ENCODE results near the gene FGB.

Gene FGB

DNA sequence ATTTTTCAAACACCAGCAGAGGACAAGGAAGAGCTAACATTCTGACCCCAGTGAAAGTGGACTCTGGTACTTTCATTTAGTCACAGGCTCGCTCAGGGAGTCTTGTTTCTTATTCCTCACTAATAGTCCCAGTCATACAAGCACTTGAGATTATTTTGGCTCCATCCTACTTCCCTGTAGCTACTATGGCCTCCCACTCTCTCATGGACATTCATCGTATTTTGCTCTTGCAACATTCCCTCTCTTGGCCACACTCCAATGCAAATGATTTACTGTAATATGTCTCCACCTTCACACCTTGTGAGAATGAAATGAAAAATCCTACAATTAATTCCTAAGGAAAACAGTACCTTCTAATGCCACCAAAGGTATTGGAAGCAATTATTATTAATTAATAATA, 33.9 kb upstream of the FGB start:
- TF ChIP-seq, protein P1, sequence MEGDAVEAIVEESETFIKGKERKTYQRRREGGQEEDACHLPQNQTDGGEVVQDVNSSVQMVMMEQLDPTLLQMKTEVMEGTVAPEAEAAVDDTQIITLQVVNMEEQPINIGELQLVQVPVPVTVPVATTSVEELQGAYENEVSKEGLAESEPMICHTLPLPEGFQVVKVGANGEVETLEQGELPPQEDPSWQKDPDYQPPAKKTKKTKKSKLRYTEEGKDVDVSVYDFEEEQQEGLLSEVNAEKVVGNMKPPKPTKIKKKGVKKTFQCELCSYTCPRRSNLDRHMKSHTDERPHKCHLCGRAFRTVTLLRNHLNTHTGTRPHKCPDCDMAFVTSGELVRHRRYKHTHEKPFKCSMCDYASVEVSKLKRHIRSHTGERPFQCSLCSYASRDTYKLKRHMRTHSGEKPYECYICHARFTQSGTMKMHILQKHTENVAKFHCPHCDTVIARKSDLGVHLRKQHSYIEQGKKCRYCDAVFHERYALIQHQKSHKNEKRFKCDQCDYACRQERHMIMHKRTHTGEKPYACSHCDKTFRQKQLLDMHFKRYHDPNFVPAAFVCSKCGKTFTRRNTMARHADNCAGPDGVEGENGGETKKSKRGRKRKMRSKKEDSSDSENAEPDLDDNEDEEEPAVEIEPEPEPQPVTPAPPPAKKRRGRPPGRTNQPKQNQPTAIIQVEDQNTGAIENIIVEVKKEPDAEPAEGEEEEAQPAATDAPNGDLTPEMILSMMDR (IDR thresholded peaks at IDR 0.05; ENCODE audit: insufficient read depth, low read depth, low read length, missing control alignments) = no peak
- no peak overlapping the region for H3K4me3 ChIP-seq (ENCODE audit: low read length)
- DNase-seq (ENCODE audit: low read depth) = peak; percentile 94

DNA sequence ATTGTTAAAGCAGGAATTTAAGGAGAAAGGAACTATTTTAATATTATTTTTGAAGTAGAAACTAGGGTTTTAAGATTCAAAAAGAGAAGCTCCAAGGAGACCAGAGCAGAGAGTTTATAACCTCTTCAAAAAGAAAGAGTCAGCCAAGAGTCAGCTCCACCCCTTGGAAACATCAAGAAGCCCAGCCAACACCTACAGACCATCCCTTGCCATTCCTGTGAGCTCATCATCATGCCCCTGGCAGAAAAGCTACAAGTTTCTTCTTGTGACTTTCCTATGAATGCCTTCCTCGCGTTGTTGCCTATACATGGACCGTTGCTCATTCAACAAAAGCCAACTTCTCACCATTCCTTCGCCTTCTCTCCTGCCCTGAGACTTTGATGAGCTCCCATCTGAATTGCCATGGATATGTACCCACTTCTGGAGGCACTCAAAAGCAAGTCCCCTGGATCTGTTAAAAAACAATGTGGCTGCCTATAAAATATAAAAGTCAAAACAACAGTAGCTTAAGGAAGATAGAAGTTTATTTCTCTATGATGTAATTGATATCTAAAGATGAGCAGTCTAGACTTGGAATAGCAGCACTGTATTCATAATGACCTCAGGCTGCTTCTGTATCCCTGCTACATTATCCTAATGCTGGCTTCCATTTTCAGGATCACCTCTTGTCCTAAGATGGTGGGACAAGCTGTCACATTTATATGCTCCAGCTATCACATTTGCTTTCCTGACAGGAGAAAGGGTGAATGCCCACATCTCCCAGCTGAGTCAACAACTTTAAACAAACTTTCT, 32.9 kb upstream of the FGB start:
- DNase-seq (ENCODE audit: low read depth) = peak; percentile 98
- TF ChIP-seq, protein P1 (IDR thresholded peaks at IDR 0.05; ENCODE audit: insufficient read depth, low read depth, low read length, missing control alignments) = no peak
- no peak overlapping the region for H3K4me3 ChIP-seq (ENCODE audit: low read length)

DNA sequence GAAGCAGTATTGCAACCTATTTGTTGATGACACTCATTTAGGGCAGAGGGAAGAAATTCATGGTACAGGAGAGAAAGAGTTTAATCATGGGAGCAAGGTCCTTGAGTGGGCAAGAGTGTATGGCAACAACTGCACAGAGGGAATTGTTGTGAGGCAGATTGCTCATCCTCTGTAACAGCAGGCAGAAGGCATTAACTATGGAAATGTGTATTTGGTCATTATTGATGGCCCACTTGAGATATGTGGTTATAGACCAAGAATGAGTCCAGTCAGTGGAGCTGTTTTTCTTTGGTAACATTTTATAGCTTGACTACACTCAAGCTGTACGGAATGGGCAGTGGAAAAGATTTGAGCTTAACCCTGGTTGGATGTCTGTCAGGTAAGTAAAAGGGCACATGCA, 28.5 kb upstream of the FGB start:
- TF ChIP-seq, protein P1 (IDR thresholded peaks at IDR 0.05; ENCODE audit: insufficient read depth, low read depth, low read length, missing control alignments) = no peak
- DNase-seq (ENCODE audit: low read depth) = no peak
- no peak overlapping the region for H3K4me3 ChIP-seq (ENCODE audit: low read length)

DNA sequence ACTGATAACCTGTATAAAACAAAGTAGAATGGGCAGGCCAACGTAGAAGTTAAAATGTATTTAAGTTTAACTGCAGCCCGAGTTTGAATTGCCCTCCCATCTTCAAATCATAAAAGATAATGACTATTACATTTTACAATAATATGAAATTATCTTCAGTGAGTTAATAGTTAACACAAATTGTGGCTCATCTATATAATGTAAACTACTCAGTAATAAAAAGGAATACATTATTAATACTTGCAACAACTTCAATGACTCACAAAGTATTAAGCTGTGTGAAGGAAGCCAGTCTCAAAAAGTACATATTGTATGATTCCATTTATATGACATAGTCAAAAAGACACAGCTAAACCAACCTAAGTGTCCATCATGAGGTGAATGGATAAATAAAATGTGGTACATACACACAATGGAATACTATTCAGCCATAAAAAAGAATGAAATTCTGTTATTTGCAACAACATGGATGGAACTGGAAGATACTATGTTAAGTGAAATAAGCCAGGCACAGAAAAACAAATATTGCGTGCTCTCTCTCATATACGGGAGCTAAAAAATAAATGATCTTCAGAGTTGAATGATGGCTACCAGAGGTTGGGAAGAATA, 20.4 kb upstream of the FGB start:
- no peak for DNase-seq (ENCODE audit: low read depth)
- TF ChIP-seq, protein P1 (IDR thresholded peaks at IDR 0.05; ENCODE audit: insufficient read depth, low read depth, low read length, missing control alignments) = no peak
- H3K4me3 ChIP-seq (ENCODE audit: low read length) = no peak overlapping the region

DNA sequence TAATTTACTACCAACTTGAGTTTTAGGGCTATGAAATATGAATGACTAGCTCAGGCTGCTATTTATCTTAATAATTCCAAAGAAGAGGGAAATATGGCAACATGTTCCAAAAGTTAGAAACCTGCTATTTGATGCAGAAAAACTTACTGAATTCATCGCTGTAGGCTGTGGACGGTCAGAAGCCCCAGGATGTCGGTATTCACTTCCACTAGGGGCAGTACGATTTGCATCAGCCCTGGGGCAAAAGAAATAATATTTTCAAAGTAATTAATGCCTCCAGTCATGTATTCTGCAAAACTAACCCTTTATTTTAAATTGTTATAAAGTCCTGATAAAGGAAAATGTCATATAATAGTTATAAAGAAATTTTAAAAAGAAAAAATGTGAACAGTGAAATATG, 17.1 kb upstream of the FGB start:
- no peak overlapping the region for H3K4me3 ChIP-seq (ENCODE audit: low read length)
- TF ChIP-seq, protein P1 (IDR thresholded peaks at IDR 0.05; ENCODE audit: insufficient read depth, low read depth, low read length, missing control alignments) = no peak

DNA sequence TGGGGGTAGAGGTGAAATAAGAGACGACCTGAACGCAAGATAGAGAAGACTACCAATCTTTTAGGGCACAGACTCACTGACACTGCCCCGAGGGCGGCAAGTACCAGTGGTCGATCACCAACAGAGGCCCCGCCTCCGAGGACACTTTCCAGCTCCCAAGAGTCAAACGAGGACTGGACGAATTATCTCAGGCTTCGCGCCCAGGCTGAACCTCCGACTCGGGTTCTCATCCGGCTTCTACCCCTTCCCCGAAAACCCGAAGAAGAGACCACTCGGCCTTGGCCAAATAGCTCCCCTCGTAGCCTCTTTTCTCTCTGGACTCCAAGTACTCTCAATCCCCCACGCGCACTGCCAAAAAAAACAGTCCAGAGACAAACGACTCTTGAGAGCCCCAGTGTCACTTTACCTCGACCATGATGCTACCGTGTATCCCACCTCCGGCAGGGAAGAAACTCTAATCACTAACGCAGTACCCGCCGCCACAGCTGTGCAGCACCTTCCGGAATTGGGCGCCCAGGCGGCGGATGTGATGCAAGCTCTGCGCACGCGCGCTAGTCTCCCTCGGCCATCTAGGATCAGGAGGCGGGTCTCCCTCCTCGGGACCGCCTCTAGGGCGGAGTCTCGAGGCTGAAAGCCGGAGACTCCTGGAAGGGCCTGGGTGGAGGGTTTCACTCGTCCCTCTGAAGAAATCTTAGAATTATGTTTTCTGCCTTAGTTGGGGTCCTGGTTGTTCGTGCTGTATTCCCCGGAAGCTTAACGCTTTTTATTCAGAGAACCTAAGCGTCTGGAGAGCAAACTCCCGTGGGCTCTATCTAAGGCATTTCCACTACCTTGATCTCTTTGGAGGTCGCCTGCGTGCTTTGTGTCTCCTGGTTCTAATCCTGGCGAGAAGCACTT, 12.7 kb upstream of the FGB start, which contains the start of gene PLRG1:
Gene PLRG1, minus strand, starts transcription at position 507 of the 897 bp plus-strand sequence. Its CDS starts 92 bp downstream, at position 415.
- TF ChIP-seq, protein P1 (IDR thresholded peaks at IDR 0.05; ENCODE audit: insufficient read depth, low read depth, low read length, missing control alignments) = peak; percentile 20
- H3K4me3 ChIP-seq (ENCODE audit: low read length) = peak within 1 kb of the TSS; percentile 96
- peak; percentile 95 for DNase-seq (ENCODE audit: low read depth)

More for the DNA sequence above, 17.1 kb upstream of the FGB start:
- no peak for DNase-seq (ENCODE audit: low read depth)

Data from epithelial cell of esophagus (primary cell).